HG03135 (cell line): ENCODE data around the gene PLEKHH2.
"Not testable (repeated sequence)": the region's sequence is repeated elsewhere in the genome, so short reads cannot be mapped to it uniquely, and the experiment has no call there.

ENCODE experiments used
- ATAC-seq: cut with Tn5 transposase; IDR thresholded peaks from one replicate; pipeline ENCODE4 v1.9.1; 2021; ENCODE audit warnings: mild to moderate bottlenecking, moderate library complexity; ENCODE audit not compliant: unreplicated experiment

The PLEKHH2 gene

DNA sequence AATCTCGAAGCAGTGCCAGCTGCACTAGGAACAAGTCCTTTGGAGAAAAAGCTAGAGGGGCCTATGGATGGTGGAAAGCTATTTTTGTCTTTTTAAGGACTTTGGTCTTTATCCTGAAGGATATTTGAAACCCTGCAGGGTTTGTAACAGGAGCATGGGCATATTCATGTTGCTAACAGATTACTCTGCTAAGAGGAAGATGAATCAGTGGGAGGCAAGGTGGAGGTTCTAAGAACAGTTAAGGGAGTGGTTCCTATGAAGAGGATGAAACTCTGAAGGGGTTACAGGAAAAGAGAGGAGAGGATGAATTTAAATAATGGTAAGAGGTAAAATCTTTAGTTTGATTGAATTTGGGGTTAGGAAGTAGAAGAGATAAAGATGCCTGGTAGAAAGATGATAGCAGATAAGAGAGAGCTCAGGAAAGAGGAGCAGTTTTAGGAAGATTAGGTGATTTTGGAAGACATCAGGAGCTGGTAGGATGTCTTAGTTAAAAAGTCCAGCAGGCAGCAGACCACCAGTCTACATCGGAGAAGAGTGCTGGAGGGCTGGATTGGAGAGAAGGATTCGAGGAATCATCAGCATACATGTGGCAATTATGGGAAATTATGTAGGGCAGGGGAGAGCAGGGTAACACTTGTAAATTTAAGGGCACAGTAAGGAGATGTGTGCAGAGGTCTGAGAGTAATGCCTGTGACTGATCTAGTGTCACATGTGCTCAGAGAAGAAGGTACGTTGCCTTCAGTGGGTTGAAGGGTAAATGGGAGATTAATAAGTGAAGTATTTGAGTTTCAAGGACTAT lies 78.4 kb downstream of the PLEKHH2 start:
- no peak for ATAC-seq

GRCh38 chr2:43717322-43717721 lies 80.3 kb downstream of the PLEKHH2 start:
- ATAC-seq: no peak

DNA sequence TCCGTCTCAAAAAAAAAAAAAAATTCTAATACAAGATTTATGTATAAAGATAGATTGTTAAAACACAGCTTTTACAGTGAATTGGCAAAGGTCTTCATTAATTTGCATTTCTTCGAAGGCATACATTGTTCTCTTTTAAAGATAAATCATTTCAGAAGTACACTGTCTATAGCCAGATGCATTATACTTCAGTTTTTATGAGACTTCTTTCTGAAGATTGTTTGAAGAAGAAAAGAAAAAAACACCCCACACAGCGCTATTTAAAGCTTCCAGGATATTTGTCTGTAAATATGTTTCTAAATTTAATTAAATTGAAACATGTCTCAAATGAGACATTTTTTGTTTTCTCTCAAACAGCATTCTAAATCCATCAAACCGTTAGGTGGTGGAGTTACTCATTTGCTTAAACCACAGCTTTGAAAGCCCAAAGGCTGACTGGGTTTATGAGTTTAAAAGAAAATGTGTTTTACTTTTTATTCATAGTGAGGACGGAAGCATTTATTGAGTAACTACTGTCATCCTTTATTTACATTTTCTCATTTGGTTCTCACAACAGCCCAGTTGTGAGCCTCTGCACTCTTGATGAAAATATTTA lies 81.6 kb downstream of the PLEKHH2 start:
- ATAC-seq: peak; percentile 69

DNA sequence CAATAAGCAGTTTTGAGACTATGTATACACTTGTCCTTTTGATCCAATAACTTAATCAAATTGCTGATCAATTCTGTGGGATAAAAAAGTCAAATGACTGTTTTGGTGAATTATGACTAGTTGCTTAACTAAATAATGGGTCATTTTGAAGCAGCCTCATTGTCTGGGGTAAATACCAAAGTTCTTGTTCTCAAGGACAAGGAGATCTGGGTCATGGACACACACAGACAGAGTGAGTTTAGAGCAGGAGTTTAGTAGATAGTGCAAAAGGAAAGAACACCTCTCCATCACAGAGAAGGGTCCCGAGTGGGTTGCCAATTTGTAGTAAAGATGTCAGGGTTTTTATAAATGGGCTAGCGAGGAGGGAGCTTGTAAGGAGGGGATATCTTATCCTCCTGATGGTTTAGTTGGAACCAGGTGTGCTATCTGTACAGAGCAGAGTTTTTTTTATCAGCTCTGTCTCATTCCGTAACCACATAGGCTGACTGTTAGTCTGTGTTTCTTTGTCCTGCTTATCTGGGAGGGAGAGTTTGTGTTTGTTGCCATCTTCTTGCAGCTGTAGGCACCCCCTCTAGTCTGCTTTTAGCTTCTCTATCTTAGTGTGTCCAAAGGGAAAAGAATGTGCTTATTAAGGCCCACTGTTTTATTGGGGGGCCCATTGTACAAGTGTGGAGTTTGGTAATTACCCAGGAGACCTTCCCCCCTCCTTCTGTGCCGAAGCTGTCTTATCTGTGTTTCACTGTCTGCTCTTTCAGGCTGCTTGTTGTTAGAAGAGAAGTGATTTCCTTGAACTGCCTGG lies 87.9 kb downstream of the PLEKHH2 start:
- no peak for ATAC-seq

GRCh38 chr2:43725711-43726246 lies 88.7 kb downstream of the PLEKHH2 start:
- no peak for ATAC-seq

- not testable (repeated sequence) for ATAC-seq
These were observed 90.0 kb downstream of the PLEKHH2 start for GRCh38 chr2:43726961-43727633.

GRCh38 chr2:43727634-43728014 lies 90.6 kb downstream of the PLEKHH2 start:
- ATAC-seq: no peak

DNA sequence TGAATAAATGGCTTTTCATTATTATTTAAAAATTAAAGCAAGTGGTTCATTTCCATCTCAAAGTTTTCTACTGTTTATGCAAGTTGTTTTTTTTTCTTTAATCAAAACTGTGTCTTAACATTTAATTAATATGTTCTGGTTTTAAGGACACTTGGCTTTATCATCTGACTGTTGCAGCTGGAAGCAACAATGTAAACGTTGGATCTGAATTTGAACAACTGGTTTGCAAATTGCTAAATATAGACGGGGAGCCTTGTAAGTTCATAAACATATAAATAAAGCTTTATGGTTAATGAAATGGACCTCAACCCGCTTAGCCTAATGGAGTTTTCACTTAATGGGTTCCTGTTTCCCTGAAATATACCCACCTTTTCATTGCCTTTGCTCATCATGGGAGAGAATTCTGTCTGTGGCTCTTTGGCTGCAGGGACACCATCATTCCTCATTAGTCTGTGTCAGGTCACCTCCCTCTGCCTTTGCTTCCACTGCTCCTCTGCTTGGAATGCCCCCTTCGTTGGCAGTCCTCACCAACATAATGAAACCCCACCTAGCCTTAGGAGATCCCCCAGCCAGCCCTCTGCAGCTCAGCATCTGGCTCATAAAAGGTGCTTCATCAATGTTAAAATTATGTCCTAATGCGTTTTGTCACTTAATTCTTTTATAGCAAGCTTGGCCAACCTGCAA lies 92.6 kb downstream of the PLEKHH2 start:
- ATAC-seq: no peak

DNA sequence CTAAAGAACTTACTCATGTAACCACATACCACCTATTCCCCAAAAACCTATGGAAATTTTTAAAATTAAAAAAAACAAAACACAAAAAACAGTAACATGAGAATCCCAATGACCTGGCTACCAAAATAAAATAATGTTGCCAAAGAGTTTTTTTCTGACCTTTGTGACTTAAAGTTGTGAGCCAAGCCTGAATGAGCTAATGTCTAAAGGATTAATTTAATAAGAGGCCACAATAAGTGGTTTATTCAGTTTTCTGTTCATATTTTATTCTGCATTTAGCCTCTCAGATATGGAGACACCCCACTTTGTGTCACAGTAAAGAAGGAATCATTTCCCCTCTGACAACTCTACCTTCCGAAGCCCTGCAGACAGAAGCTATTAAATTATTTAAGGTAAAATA lies 94.2 kb downstream of the PLEKHH2 start:
- no peak for ATAC-seq

DNA sequence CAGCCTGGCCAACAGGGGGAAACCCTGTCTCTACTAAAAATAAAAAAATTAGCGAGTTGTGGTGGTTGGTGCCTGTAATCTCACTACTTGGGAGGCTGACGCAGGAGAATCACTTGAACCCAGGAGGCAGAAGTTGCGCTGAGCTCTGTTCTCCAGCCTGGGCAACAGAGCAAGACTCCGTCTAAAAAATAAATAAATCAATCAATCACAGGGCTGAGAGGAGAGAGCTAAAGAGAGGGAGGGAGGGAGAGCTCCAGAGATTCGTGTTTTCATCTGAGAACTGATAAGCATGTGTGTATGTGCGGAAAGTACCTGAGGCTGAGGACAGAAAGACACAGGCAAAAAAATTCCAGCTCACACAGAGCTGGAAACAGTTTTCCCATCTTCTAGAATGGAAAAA lies 99.6 kb downstream of the PLEKHH2 start:
- no peak for ATAC-seq

GRCh38 chr2:43737097-43737854 lies 100.2 kb downstream of the PLEKHH2 start:
- no peak for ATAC-seq

DNA sequence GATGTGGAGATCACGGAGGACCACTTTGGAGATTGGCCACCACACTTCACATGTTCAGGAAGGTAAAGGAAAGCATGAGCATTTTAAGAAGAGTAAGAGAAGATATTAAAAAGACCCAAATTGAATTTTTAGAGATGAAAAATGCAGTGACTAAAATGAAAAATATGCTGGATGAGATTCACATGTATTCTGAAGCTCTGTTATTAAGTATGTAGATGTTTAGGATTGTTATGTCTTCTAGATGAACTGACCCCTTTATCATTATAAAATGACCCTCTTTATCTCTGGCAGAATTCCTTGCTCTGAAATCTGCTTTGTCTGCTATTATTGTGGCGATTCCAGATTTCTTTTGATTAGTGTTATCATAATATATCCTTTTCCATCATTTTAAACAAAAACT lies 100.8 kb downstream of the PLEKHH2 start:
- ATAC-seq: no peak

GRCh38 chr2:43738257-43738656 lies 101.2 kb downstream of the PLEKHH2 start:
- ATAC-seq: no peak

GRCh38 chr2:43743706-43744105 lies 106.6 kb downstream of the PLEKHH2 start:
- ATAC-seq: no peak

- no peak for ATAC-seq
These were observed 108.4 kb downstream of the PLEKHH2 start for GRCh38 chr2:43745457-43745856.

- no peak for ATAC-seq
These were observed 111.3 kb downstream of the PLEKHH2 start for GRCh38 chr2:43748333-43748732.

- ATAC-seq: no peak
These were observed 112.5 kb downstream of the PLEKHH2 start for GRCh38 chr2:43749583-43749982.

- ATAC-seq: no peak
These were observed 114.5 kb downstream of the PLEKHH2 start for GRCh38 chr2:43751476-43751990.

DNA sequence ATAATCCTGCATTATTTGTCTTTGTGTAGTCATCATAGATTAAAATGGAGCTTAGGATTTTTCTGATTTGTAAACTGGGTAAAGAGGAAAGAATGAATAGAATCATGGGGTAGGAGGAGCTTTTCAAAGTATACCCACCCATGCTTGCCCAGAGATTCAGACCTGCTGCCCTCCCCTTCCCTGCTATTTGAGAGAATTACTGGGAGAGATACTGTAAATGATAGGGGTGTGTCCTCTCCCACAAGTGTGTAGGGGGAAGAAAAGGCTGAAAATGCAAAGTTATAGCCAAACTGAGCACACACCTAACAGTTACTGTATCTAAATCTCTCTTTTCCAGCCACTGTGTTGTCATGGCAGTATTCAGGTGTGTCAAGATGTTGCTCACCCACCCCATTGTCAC lies 115.2 kb downstream of the PLEKHH2 start:
- no peak for ATAC-seq
